Measurements from ENCODE around the gene MARCHF10. TPM values are rescaled to one million over a fixed set of nuclear protein-coding genes. Genes with fewer than 3 reads are reported as not detected.

MARCHF10 gene
- total and polyA plus RNA-seq, 8 donors: 0.20 to 0.77 (median 0.41) TPM; not detected in 3

DNA sequence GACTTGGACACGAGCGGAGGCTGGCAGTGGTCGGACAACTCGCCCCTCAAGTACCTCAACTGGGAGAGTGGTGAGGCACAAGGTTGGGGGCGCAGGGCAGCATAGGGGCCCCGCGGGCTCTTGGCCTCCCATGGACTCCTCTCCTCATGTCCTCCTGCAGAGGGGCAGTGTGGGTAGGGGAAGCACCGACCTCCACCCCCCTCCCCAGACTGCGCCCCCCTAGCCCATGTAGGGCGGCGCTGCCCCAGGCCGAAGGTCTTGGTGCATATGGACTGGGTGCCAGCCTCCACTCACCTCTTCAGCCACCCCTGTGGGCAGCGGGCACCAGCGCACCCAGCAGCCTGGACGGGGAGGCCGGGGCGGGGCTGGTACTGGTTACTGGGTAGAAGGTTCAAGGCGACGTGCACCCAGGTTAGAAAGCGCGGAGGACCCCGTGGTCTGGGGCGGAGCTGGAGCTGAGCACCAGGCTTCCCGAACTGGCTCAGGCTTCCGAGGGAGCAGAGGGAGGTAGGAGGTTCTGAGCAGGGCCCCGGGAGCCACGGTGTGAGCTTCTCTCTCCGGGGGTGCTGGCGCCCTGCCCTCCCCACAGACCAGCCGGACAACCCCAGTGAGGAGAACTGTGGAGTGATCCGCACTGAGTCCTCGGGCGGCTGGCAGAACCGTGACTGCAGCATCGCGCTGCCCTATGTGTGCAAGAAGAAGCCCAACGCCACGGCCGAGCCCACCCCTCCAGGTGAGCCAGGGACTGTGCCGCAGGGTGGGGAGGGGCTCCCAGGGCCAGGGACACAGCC, 141.1 kb downstream of the MARCHF10 start:
- no peaks in the 10 kb centered on the region for H3K4me1 ChIP-seq
- H3K27ac ChIP-seq: no peak overlapping the region
- FAIRE-seq (no peak), ATAC-seq (no peak), DNase-seq (peak in 1 of 6 donors; percentile 71)
- intact Hi-C loops (cut with DNase I): no loop called here
- no peaks in the 10 kb centered on the region for H3K36me3 ChIP-seq
- H3K27me3 ChIP-seq: no peaks in the 10 kb centered on the region
- TF ChIP-seq, protein P1, sequence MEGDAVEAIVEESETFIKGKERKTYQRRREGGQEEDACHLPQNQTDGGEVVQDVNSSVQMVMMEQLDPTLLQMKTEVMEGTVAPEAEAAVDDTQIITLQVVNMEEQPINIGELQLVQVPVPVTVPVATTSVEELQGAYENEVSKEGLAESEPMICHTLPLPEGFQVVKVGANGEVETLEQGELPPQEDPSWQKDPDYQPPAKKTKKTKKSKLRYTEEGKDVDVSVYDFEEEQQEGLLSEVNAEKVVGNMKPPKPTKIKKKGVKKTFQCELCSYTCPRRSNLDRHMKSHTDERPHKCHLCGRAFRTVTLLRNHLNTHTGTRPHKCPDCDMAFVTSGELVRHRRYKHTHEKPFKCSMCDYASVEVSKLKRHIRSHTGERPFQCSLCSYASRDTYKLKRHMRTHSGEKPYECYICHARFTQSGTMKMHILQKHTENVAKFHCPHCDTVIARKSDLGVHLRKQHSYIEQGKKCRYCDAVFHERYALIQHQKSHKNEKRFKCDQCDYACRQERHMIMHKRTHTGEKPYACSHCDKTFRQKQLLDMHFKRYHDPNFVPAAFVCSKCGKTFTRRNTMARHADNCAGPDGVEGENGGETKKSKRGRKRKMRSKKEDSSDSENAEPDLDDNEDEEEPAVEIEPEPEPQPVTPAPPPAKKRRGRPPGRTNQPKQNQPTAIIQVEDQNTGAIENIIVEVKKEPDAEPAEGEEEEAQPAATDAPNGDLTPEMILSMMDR (IDR thresholded peaks at IDR 0.05): no peak
- no peak overlapping the region for H3K4me3 ChIP-seq
- H3K9me3 ChIP-seq: no peaks in the 10 kb centered on the region
- WGBS, 2 donors: 74 to 85% methylated on average over 35 to 40 of the region's 40 CpGs

DNA sequence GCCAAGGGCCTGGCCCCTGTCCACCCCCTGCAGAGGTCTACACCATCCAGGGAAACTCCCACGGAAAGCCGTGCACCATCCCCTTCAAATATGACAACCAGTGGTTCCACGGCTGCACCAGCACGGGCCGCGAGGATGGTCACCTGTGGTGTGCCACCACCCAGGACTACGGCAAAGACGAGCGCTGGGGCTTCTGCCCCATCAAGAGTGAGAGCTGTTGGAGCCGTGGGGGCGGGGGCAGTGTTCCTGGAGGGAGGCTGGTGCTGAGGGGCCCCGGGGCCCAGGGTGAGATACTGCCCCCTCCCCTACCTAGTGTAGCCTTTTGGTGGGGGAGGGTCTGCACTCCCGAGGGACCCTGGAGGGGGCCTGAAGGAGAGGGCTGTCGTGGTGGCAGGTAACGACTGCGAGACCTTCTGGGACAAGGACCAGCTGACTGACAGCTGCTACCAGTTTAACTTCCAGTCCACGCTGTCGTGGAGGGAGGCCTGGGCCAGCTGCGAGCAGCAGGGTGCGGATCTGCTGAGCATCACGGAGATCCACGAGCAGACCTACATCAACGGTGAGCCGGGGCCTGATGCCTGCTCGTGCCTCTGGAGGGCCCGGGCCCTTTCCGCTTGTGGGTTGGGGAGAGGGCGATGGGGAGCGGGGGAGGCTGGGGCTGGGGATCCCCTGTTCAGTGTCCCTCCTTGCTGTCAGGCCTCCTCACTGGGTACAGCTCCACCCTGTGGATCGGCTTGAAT, 141.9 kb downstream of the MARCHF10 start:
- intact Hi-C loops (cut with DNase I): no loop called here
- Histone ChIP-seq H3K9me3 (no peaks in the 10 kb centered on the region), H3K27ac (no peak overlapping the region), H3K4me1 (no peaks in the 10 kb centered on the region), H3K27me3 (no peaks in the 10 kb centered on the region), H3K36me3 (no peaks in the 10 kb centered on the region), H3K4me3 (no peak overlapping the region)
- WGBS, 2 donors: 66 to 83% methylated on average over 29 to 30 of the region's 30 CpGs
- FAIRE-seq (no peak), ATAC-seq (no peak), DNase-seq (no peak)
- TF ChIP-seq, protein P1 (IDR thresholded peaks at IDR 0.05): no peak

DNA sequence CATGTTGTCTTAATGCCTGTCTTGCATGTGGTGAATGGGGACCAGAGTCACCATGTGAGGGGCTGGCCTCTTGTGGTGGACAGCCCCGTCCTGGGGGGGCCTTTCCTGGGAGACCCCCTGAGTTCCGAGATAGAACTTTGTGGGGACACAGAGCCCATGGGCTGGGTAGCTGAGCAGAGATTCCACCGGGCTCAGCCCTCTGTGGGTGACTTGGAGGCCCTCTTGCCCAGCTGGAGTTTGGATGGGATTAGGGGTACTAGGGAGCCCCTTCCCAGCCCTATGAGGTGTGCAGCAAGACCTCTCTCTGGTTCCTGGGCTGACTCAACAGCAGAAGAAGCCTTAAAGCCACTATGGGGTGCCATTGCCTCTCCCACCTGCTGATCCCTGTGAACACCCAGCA, 142.5 kb downstream of the MARCHF10 start:
- H3K9me3 ChIP-seq: no peaks in the 10 kb centered on the region
- intact Hi-C loops (cut with DNase I): no loop called here
- no peak overlapping the region for H3K27ac ChIP-seq
- WGBS, 2 donors: 60 to 97% methylated on average over 3 of the region's 3 CpGs
- FAIRE-seq (no peak), ATAC-seq (no peak), DNase-seq (no peak)
- no peaks in the 10 kb centered on the region for H3K4me1 ChIP-seq
- TF ChIP-seq, protein P1 (IDR thresholded peaks at IDR 0.05): no peak
- no peaks in the 10 kb centered on the region for H3K27me3 ChIP-seq
- H3K36me3 ChIP-seq: no peaks in the 10 kb centered on the region
- no peak overlapping the region for H3K4me3 ChIP-seq

DNA sequence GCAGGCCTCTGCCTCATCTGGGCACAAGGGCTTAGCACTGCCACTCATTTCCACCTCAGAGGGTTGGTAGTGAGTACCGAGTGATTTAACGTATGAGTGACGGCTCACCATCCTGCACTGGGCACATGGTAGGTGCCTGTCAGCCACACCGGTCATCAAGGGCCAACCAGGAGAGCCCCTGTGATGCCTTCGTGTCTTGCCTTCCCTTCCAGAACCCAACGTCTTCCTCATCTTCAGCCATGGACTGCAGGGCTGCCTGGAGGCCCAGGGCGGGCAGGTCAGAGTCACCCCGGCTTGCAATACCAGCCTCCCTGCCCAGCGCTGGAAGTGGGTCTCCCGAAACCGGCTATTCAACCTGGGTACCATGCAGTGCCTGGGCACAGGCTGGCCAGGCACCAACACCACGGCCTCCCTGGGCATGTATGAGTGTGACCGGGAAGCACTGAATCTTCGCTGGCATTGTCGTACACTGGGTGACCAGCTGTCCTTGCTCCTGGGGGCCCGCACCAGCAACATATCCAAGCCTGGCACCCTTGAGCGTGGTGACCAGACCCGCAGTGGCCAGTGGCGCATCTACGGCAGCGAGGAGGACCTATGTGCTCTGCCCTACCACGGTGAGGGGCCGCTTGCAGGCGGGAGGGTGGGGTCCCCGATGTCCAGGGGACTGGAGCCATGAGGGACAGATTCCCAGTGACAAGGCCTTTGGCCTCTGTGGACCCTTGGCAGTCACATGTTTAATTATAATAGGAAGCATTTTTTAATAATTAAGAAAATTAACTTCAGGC, 143.6 kb downstream of the MARCHF10 start:
- no peaks in the 10 kb centered on the region for H3K4me1 ChIP-seq
- TF ChIP-seq, protein P1 (IDR thresholded peaks at IDR 0.05): no peak
- FAIRE-seq (no peak), DNase-seq (no peak), ATAC-seq (no peak)
- intact Hi-C loops (cut with DNase I): no loop called here
- WGBS, 2 donors: 89 to 90% methylated on average over 24 to 25 of the region's 25 CpGs
- no peak overlapping the region for H3K4me3 ChIP-seq
- H3K27ac ChIP-seq: no peak overlapping the region
- H3K9me3 ChIP-seq: no peaks in the 10 kb centered on the region
- H3K27me3 ChIP-seq: no peaks in the 10 kb centered on the region
- no peaks in the 10 kb centered on the region for H3K36me3 ChIP-seq

All from pancreas (tissue), 10 donors.